MCF 10A (cell line): ENCODE measurements around the gene MYL3. TPM values are rescaled to one million over a fixed set of nuclear protein-coding genes. Genes with fewer than 3 reads are reported as not detected.

Experiments
- BruUV-seq: library from RNA; stranded (reverse); fragments of 400-500 nt; replicated peaks from 2 replicates; lab custom pipeline; 2021; lab: Mats Ljungman, UMichigan
- CTCF ChIA-PET: fragments of 300-600 bp; sonication (Branson Sonifier 250); formaldehyde crosslinking; extraction: SDS; loops from one replicate; lab custom pipeline; 2021; ENCODE audit warnings: antibody characterized with exemption, inconsistent platforms; lab: Yijun Ruan, JAX
- POLR2A ChIA-PET: fragments of 300-600, 350-650 bp; sonication (Branson Sonifier 250); formaldehyde crosslinking; extraction: SDS; loops from one replicate; lab custom pipeline; 2020; ENCODE audit warnings: antibody characterized with exemption, inconsistent platforms; lab: Yijun Ruan, JAX
- DNase-seq: peaks from one replicate; pipeline ENCODE4 v3.0.0-alpha.2; 2018; ENCODE audit not compliant: unreplicated experiment
- H3K27ac Mint-ChIP-seq: one replicate; pipeline ENCODE4 v1.8.0; 2022; ENCODE audit warnings: mild to moderate bottlenecking, low read depth, mixed read lengths; ENCODE audit not compliant: unreplicated experiment
- H3K27me3 Mint-ChIP-seq: one replicate; pipeline ENCODE4 v1.8.0; 2022; ENCODE audit warnings: mixed read lengths; ENCODE audit not compliant: insufficient read depth, unreplicated experiment
- H3K36me3 Mint-ChIP-seq: one replicate; pipeline ENCODE4 v1.8.0; 2022; ENCODE audit warnings: mild to moderate bottlenecking, moderate library complexity, mixed read lengths; ENCODE audit not compliant: insufficient read depth, unreplicated experiment
- H3K4me1 Mint-ChIP-seq: one replicate; pipeline ENCODE4 v1.8.0; 2022; ENCODE audit warnings: mixed read lengths; ENCODE audit not compliant: insufficient read depth, unreplicated experiment
- H3K4me3 Mint-ChIP-seq: one replicate; pipeline ENCODE4 v1.8.0; 2022; ENCODE audit warnings: mild to moderate bottlenecking, moderate library complexity, mixed read lengths; ENCODE audit not compliant: unreplicated experiment
- H3K9me3 Mint-ChIP-seq: one replicate; pipeline ENCODE4 v1.8.0; 2022; ENCODE audit warnings: mixed read lengths; ENCODE audit not compliant: unreplicated experiment
- intact Hi-C: fragments of 100-400 bp; cut with micrococcal nuclease; formaldehyde crosslinking; loops from 2 replicates; pipeline ENCODE4 v1.14.1; 2022
- total RNA-seq: library from RNA; stranded (reverse); gene quantifications from 2 replicates; pipeline ENCODE4 v1.2.3, GENCODE V29; 2022
- TF ChIP-seq, protein P1 (sequence below): fragments of 200-600 bp; IDR thresholded peaks from one replicate; pipeline ENCODE4 v1.8.0; 2022; ENCODE audit warnings: antibody characterized with exemption, mild to moderate bottlenecking; ENCODE audit not compliant: unreplicated experiment

MYL3 gene
- total RNA-seq, 1 experiment from 2014 or later, result not detected

GRCh38 chr3:46846624-46847542 is 16.4 kb downstream of the MYL3 start:
- intact Hi-C loops, result loop anchor here (5.0 kb wide), 1 partner anchor 50 kb away; no protein-coding TSS in a partner anchor
- Mint-ChIP-seq H3K9me3 (peaks cover 9% of the 10 kb centered on the region), H3K4me3 (no peak overlapping the region), H3K4me1 (no peaks in the 10 kb centered on the region), H3K27ac (no peak overlapping the region), H3K36me3 (no peaks in the 10 kb centered on the region), H3K27me3 (peaks cover 33% of the 10 kb centered on the region)
- TF ChIP-seq, protein P1, sequence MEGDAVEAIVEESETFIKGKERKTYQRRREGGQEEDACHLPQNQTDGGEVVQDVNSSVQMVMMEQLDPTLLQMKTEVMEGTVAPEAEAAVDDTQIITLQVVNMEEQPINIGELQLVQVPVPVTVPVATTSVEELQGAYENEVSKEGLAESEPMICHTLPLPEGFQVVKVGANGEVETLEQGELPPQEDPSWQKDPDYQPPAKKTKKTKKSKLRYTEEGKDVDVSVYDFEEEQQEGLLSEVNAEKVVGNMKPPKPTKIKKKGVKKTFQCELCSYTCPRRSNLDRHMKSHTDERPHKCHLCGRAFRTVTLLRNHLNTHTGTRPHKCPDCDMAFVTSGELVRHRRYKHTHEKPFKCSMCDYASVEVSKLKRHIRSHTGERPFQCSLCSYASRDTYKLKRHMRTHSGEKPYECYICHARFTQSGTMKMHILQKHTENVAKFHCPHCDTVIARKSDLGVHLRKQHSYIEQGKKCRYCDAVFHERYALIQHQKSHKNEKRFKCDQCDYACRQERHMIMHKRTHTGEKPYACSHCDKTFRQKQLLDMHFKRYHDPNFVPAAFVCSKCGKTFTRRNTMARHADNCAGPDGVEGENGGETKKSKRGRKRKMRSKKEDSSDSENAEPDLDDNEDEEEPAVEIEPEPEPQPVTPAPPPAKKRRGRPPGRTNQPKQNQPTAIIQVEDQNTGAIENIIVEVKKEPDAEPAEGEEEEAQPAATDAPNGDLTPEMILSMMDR, result no peak
- BruUV-seq, result no TSS peak
- ChIA-PET CTCF (interaction anchor here (0.6 to 1.8 kb wide), 4 partner anchors 10 to 1154 kb away, joined by 3 to 6 read pairs (median 3); no protein-coding TSS in a partner anchor), POLR2A (interaction anchor here (1.1 kb wide), 1 partner anchor 24 kb away, joined by 3 read pairs; no protein-coding TSS in a partner anchor)
- DNase-seq, result no peak

DNA sequence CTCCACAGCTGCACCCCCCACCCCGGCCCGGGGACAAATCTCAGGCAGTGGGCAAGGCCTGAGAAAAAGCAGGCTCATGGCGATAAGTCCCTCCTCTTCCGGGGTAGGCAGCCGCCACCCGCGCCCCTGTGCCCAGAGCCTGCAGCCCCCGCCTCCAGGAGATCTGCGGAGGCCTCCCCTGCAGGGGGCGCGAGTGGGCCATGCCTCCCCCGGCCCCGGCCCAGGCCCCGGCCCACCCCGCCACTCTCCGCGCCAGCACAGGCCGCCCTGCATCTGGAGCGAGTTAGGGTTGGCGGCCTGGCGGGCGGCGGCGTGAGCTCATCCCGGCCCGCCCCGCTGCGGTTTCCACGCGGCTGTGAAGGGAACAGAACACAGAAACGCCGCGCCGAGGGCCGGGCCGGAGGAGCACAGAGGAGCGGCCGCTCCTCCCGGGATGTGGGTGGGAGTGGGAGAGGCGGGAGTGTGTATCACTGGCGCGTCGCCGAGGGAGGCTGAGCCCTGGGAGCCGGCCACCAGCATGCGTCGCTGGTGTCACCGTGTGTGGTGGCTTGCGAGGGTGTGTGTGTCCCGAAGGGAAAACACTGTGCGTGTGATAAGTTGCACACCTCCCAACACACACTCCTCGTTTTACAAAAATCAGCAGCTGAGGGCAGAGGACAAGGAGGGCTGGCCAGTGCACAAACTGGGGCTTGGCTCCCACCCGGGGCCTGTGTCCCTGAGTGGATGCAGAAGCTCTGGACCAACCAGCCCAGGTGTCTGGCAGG is 17.2 kb downstream of the MYL3 start:
- BruUV-seq, result no TSS peak
- Mint-ChIP-seq H3K4me1 (no peaks in the 10 kb centered on the region), H3K9me3 (peaks cover 15% of the 10 kb centered on the region), H3K27me3 (peaks cover 41% of the 10 kb centered on the region), H3K36me3 (no peaks in the 10 kb centered on the region), H3K27ac (peak overlapping the region; percentile 49), H3K4me3 (peak overlapping the region; percentile 52)
- CTCF ChIA-PET, result interaction anchor here (0.6 to 1.8 kb wide), 3 partner anchors 13 to 768 kb away, joined by 3 to 6 read pairs (median 5); no protein-coding TSS in a partner anchor
- intact Hi-C loops, result loop anchor here (5.0 kb wide), 1 partner anchor 51 kb away; no protein-coding TSS in a partner anchor
- TF ChIP-seq, protein P1, result peak; percentile 38
- POLR2A ChIA-PET, result no interaction called here
- DNase-seq, result peak; percentile 42

DNA sequence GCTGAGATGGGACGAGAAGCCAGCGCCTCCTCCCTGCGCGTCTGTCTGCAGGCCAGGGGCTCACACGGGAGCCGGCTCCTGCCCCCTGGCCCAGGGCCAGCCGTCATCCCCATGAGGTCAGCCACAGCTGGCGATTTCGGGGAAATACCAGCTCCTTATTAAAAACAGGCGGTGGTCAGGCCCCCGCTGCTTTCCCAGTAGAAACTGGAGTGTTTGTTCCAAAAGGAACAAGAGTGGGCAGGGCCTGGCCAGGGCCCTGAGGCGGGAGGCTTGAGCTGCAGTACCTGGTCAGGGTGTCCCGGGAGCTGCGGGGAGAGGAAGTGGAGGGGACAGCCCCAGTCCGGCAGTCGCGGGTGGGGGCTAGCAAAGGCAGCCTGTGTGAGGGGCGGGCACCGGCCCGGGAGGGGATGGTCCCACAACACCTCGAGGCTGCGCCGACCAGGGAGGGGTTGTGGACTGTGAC is 17.8 kb downstream of the MYL3 start:
- BruUV-seq, result no TSS peak
- ChIA-PET POLR2A (no interaction called here), CTCF (interaction anchor here (0.6 to 1.2 kb wide), 2 partner anchors 13 to 768 kb away, joined by 3 to 5 read pairs; no protein-coding TSS in a partner anchor)
- Mint-ChIP-seq H3K9me3 (peaks cover 15% of the 10 kb centered on the region), H3K27me3 (peaks cover 41% of the 10 kb centered on the region), H3K4me1 (no peaks in the 10 kb centered on the region), H3K4me3 (peak overlapping the region; percentile 52), H3K36me3 (no peaks in the 10 kb centered on the region), H3K27ac (peak overlapping the region; percentile 49)
- peak; percentile 28 for DNase-seq
- intact Hi-C loops, result loop anchor here (5.0 kb wide), 1 partner anchor 52 kb away; no protein-coding TSS in a partner anchor
- TF ChIP-seq, protein P1, result no peak
